GM23338 (cell line): ENCODE measurements around the gene SNX32. TPM values are rescaled to one million over a fixed set of nuclear protein-coding genes. Genes with fewer than 3 reads are reported as not detected.

Experiments used
- ATAC-seq: fragments of 200-7000 bp; cut with Tn5 transposase; 3 replicates; pipeline ENCODE4 v1.9.1; 2020
- DNase-seq: peaks from one replicate; pipeline ENCODE4 v3.0.0-alpha.2; 2015; ENCODE audit warnings: low spot score
- H2AFZ ChIP-seq: fragments of 200-600 bp; sonication (generic); 2 replicates; pipeline ENCODE4 v1.8.0; 2016; ENCODE audit warnings: antibody characterized with exemption, mild to moderate bottlenecking, moderate library complexity
- H3F3A ChIP-seq: fragments of 200-600 bp; sonication (generic); replicated peaks from 2 replicates; pipeline ENCODE4 v1.8.0; 2017; ENCODE audit warnings: antibody characterized with exemption, mixed run types, low read depth
- H3K27ac ChIP-seq: fragments of 200-600 bp; sonication (generic); 2 replicates; pipeline ENCODE4 v1.6.1; 2016; ENCODE audit warnings: low read depth
- H3K27me3 ChIP-seq: fragments of 200-600 bp; sonication (generic); 2 replicates; pipeline ENCODE4 v1.8.0; 2016; ENCODE audit warnings: mild to moderate bottlenecking, mixed run types, moderate library complexity; ENCODE audit not compliant: insufficient read depth
- H3K36me3 ChIP-seq: fragments of 200-600 bp; sonication (generic); 2 replicates; pipeline ENCODE4 v1.8.0; 2016; ENCODE audit warnings: mild to moderate bottlenecking; ENCODE audit not compliant: insufficient read depth
- H3K4me1 ChIP-seq: fragments of 200-600 bp; sonication (generic); 2 replicates; pipeline ENCODE4 v1.8.0; 2016; ENCODE audit warnings: mild to moderate bottlenecking, moderate library complexity; ENCODE audit not compliant: insufficient read depth
- H3K4me2 ChIP-seq: fragments of 200-600 bp; sonication (generic); 2 replicates; pipeline ENCODE4 v1.7.1; 2017; ENCODE audit warnings: mixed run types
- H3K4me3 ChIP-seq: fragments of 200-600 bp; sonication (generic); 2 replicates; pipeline ENCODE4 v1.6.1; 2016; ENCODE audit warnings: mixed run types
- H3K79me2 ChIP-seq: fragments of 200-600 bp; sonication (generic); replicated peaks from 2 replicates; pipeline ENCODE4 v1.8.0; 2017; ENCODE audit warnings: mild to moderate bottlenecking; ENCODE audit not compliant: insufficient read depth
- H3K9me2 ChIP-seq: fragments of 200-600 bp; sonication (generic); 2 replicates; pipeline ENCODE4 v1.8.0; 2017; ENCODE audit not compliant: insufficient read depth
- H4K20me1 ChIP-seq: fragments of 200-600 bp; sonication (generic); replicated peaks from 2 replicates; pipeline ENCODE4 v1.8.0; 2017; ENCODE audit warnings: mild to moderate bottlenecking; ENCODE audit not compliant: insufficient read depth
- H3K27ac Mint-ChIP-seq: 2 replicates; pipeline ENCODE4 v1.8.0; 2020; ENCODE audit warnings: inconsistent platforms, mild to moderate bottlenecking, moderate library complexity, mixed read lengths
- H3K27me3 Mint-ChIP-seq: 3 replicates; pipeline ENCODE4 v1.8.0; 2022; ENCODE audit warnings: low read depth, mild to moderate bottlenecking, moderate library complexity, mixed read lengths, inconsistent platforms; ENCODE audit not compliant: insufficient read depth, poor library complexity
- H3K36me3 Mint-ChIP-seq: 3 replicates; pipeline ENCODE4 v1.8.0; 2021; ENCODE audit warnings: low read depth, mild to moderate bottlenecking, inconsistent platforms, moderate library complexity, mixed read lengths
- H3K4me1 Mint-ChIP-seq: 3 replicates; pipeline ENCODE4 v1.8.0; 2020; ENCODE audit warnings: mild to moderate bottlenecking, inconsistent platforms, mixed read lengths
- H3K4me3 Mint-ChIP-seq: 3 replicates; pipeline ENCODE4 v1.8.0; 2021; ENCODE audit warnings: moderate library complexity, mild to moderate bottlenecking, inconsistent platforms, mixed read lengths
- H3K9me3 Mint-ChIP-seq: 3 replicates; pipeline ENCODE4 v1.8.0; 2020; ENCODE audit warnings: moderate library complexity, mild to moderate bottlenecking, inconsistent platforms, mixed read lengths
- CTCF ChIP-seq, 2 experiments: fragments of 200-600 bp in 1 of 2; sonication (generic) in 1 of 2; conservative IDR thresholded peaks; 2 replicates each; pipeline versions ENCODE4 v1.5.1 to v1.6.1; 2016 to 2017; ENCODE audit warnings: antibody characterized with exemption in 2 of 2, low read depth in 2 of 2, mild to moderate bottlenecking in 2 of 2, moderate library complexity in 1 of 2
- ETS1 ChIP-seq: IDR thresholded peaks from 2 replicates; pipeline ENCODE4 v1.6.1; 2016; ENCODE audit warnings: antibody characterized with exemption
- EZH2 ChIP-seq: fragments of 200-600 bp; sonication (generic); IDR thresholded peaks from one replicate; pipeline ENCODE4 v1.8.0; 2017; ENCODE audit warnings: antibody characterized with exemption, mild to moderate bottlenecking, low read depth; ENCODE audit not compliant: unreplicated experiment
- EZH2phosphoT487 ChIP-seq: fragments of 200-600 bp; sonication (generic); IDR thresholded peaks from one replicate; pipeline ENCODE4 v1.8.1; 2018; ENCODE audit warnings: antibody characterized with exemption; ENCODE audit not compliant: unreplicated experiment
- NANOG ChIP-seq: IDR thresholded peaks from 2 replicates; pipeline ENCODE4 v1.6.1; 2016; ENCODE audit warnings: antibody characterized with exemption, borderline replicate concordance
- POLR2AphosphoS5 ChIP-seq: IDR thresholded peaks from 2 replicates; pipeline ENCODE4 v1.6.1; 2016; ENCODE audit warnings: antibody characterized with exemption, low read depth
- ZNF331 ChIP-seq: fragments of 250-450 bp; sonication (Bioruptor Pico); IDR thresholded peaks from 2 replicates; pipeline ENCODE4 v1.5.0; 2020; ENCODE audit warnings: low read depth, mild to moderate bottlenecking, moderate library complexity
- ZNF462 ChIP-seq: fragments of 250-450 bp; sonication (Bioruptor Pico); IDR thresholded peaks from 2 replicates; pipeline ENCODE4 v1.5.0; 2020; ENCODE audit warnings: mild to moderate bottlenecking, moderate library complexity
- polyA plus RNA-seq: library from polyadenylated mRNA; unstranded; fragments of >200 nt; fragmentation: Nextera tagmentation; extraction: Ambion mirVana; gene quantifications from 2 replicates; pipeline ENCODE4 v1.2.1, GENCODE V29; 2016
- total RNA-seq: library from RNA; depleted of rRNA; stranded (reverse); fragments of >200 nt; shearing (Covaris generic); gene quantifications from 2 replicates; pipeline ENCODE4 v1.2.3, GENCODE V29; 2014

SNX32 gene
- total and polyA plus RNA-seq, 2 experiments from 2014 or later: 0.49 to 1.2 TPM

GRCh38 chr11:65796726-65797601, 36.8 kb upstream of the SNX32 start:
- peaks cover 6% of the 10 kb centered on the region for H3K27me3 Mint-ChIP-seq
- ATAC-seq (peak; percentile 77), DNase-seq (peak; percentile 41)
- Histone ChIP-seq H3K27me3 (no peaks in the 10 kb centered on the region), H3K9me2 (no peaks in the 10 kb centered on the region), H3K27ac (no peak overlapping the region), H3F3A (0 out of 2 replicates have a peak, but pooled peaks cover 4% of the 10 kb centered on the region), H3K4me1 (peaks cover 7% of the 10 kb centered on the region; the same call in 1 of the 2 replicates), H3K36me3 (no peaks in the 10 kb centered on the region), H3K4me3 (no peak overlapping the region), H3K4me2 (no peak overlapping the region), H2AFZ (no peak overlapping the region), H4K20me1 (no peaks in the 10 kb centered on the region), H3K79me2 (no peaks in the 10 kb centered on the region)
- no peaks in the 10 kb centered on the region for H3K36me3 Mint-ChIP-seq
- no peak overlapping the region for H3K27ac Mint-ChIP-seq
- no peak overlapping the region; the same call in 2 of the 3 replicates for H3K4me3 Mint-ChIP-seq
- peaks cover 34% of the 10 kb centered on the region for H3K4me1 Mint-ChIP-seq
- 0 out of 4 replicates have a peak, but pooled peaks of 1 of the 2 experiments have one; percentile 5 for TF ChIP-seq CTCF (conservative IDR thresholded peaks at IDR 0.05; ENCODE audit: low read depth in 2 of 2)
- no peak for TF ChIP-seq ZNF331
- no peaks in the 10 kb centered on the region for H3K9me3 Mint-ChIP-seq

DNA sequence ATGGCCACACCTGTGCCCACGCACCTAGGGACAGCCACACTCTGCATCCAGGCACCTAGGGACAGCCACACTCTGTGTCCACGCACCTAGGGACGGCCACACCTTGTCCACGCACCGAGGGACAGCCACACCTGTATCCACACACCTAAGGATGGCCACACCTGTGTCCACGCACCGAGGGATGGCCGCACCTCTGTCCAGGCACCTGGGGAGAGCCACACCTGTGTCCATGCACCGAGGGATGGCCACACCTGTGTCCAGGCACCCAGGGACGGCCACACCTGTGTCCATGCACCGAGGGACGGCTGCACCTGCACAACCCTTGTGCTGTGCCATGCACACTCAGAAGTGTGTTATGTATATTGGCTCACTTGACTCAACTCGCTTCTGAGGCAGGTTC, 36.1 kb upstream of the SNX32 start:
- no peak for ATAC-seq
- Mint-ChIP-seq H3K4me1 (peaks cover 33% of the 10 kb centered on the region), H3K36me3 (no peaks in the 10 kb centered on the region), H3K9me3 (no peaks in the 10 kb centered on the region), H3K27me3 (peaks cover 6% of the 10 kb centered on the region), H3K27ac (no peak overlapping the region), H3K4me3 (no peak overlapping the region)
- no peaks in the 10 kb centered on the region for H3K36me3 ChIP-seq
- H3K79me2 ChIP-seq: no peaks in the 10 kb centered on the region
- no peak overlapping the region for H3K4me3 ChIP-seq
- no peaks in the 10 kb centered on the region for H4K20me1 ChIP-seq
- H2AFZ ChIP-seq: no peak overlapping the region
- H3K9me2 ChIP-seq: no peaks in the 10 kb centered on the region
- H3K4me1 ChIP-seq: peaks cover 7% of the 10 kb centered on the region; the same call in 1 of the 2 replicates
- no peaks in the 10 kb centered on the region for H3K27me3 ChIP-seq
- DNase-seq: no peak
- H3K27ac ChIP-seq: no peak overlapping the region
- H3K4me2 ChIP-seq: no peak overlapping the region
- 0 out of 2 replicates have a peak, but pooled peaks cover 4% of the 10 kb centered on the region for H3F3A ChIP-seq
- TF ChIP-seq EZH2 (no peak), EZH2phosphoT487 (no peak), ZNF462 (CRISPR knock-in tag) (no peak), ETS1 (no peak), NANOG (no peak), POLR2AphosphoS5 (no peak)
